ENCODE results near the gene BCL10.

Gene BCL10

GRCh38 chr1:85319931-85320330 is 43.5 kb upstream of the BCL10 start:
- no peak for TF ChIP-seq CTCF (conservative IDR thresholded peaks at IDR 0.05; ENCODE audit: low read depth, low read length)
- H3K4me3 ChIP-seq (ENCODE audit: low read length): no peak overlapping the region
- no peak for DNase-seq (ENCODE audit: low read depth)

GRCh38 chr1:85319491-85319890 is 43.1 kb upstream of the BCL10 start:
- DNase-seq (ENCODE audit: low read depth): no peak
- no peak overlapping the region for H3K4me3 ChIP-seq (ENCODE audit: low read length)
- TF ChIP-seq CTCF (conservative IDR thresholded peaks at IDR 0.05; ENCODE audit: low read depth, low read length): no peak

GRCh38 chr1:85318217-85318616 is 41.8 kb upstream of the BCL10 start:
- TF ChIP-seq CTCF (conservative IDR thresholded peaks at IDR 0.05; ENCODE audit: low read depth, low read length): no peak
- DNase-seq (ENCODE audit: low read depth): no peak

GRCh38 chr1:85317560-85317959 is 41.1 kb upstream of the BCL10 start:
- TF ChIP-seq CTCF (conservative IDR thresholded peaks at IDR 0.05; ENCODE audit: low read depth, low read length): no peak
- no peak for DNase-seq (ENCODE audit: low read depth)
- no peak overlapping the region for H3K4me3 ChIP-seq (ENCODE audit: low read length)

More at GRCh38 chr1:85318217-85318616, 41.8 kb upstream of the BCL10 start:
- no peak overlapping the region for H3K4me3 ChIP-seq (ENCODE audit: low read length)

- H3K4me3 ChIP-seq (ENCODE audit: low read length): no peak overlapping the region
- no peak for DNase-seq (ENCODE audit: low read depth)
- no peak for TF ChIP-seq CTCF (conservative IDR thresholded peaks at IDR 0.05; ENCODE audit: low read depth, low read length)
Measured at GRCh38 chr1:85316321-85316720, 39.9 kb upstream of the BCL10 start.

GRCh38 chr1:85315789-85316188 is 39.4 kb upstream of the BCL10 start:
- DNase-seq (ENCODE audit: low read depth): no peak
- TF ChIP-seq CTCF (conservative IDR thresholded peaks at IDR 0.05; ENCODE audit: low read depth, low read length): no peak
- H3K4me3 ChIP-seq (ENCODE audit: low read length): no peak overlapping the region

GRCh38 chr1:85314726-85315125 is 38.3 kb upstream of the BCL10 start:
- peak; percentile 77 for DNase-seq (ENCODE audit: low read depth)
- no peak overlapping the region for H3K4me3 ChIP-seq (ENCODE audit: low read length)
- no peak for TF ChIP-seq CTCF (conservative IDR thresholded peaks at IDR 0.05; ENCODE audit: low read depth, low read length)

Measured in retinal pigment epithelial cell (primary cell).